GM10248 (cell line): ENCODE measurements around the gene DENND1C.

Experiments used
- CTCF ChIA-PET: fragments of 300-600 bp; sonication (Branson Sonifier 250); formaldehyde crosslinking; extraction: SDS; loops from one replicate; lab custom pipeline; 2021; ENCODE audit warnings: antibody characterized with exemption; lab: Yijun Ruan, JAX
- POLR2A ChIA-PET: fragments of 350-650 bp; sonication (Branson Sonifier 250); formaldehyde crosslinking; extraction: SDS; loops from one replicate; lab custom pipeline; 2020; ENCODE audit warnings: antibody characterized with exemption; lab: Yijun Ruan, JAX
- DNase-seq: peaks from one replicate; pipeline ENCODE4 v3.0.0; 2012; ENCODE audit errors: extremely low spot score
- TF ChIP-seq, protein P1 (sequence below): IDR thresholded peaks from 2 replicates; pipeline ENCODE4 v1.5.1; 2012; ENCODE audit warnings: mild to moderate bottlenecking, low read depth; ENCODE audit errors: extremely low read depth, missing control alignments, control extremely low read depth

Gene DENND1C

DNA sequence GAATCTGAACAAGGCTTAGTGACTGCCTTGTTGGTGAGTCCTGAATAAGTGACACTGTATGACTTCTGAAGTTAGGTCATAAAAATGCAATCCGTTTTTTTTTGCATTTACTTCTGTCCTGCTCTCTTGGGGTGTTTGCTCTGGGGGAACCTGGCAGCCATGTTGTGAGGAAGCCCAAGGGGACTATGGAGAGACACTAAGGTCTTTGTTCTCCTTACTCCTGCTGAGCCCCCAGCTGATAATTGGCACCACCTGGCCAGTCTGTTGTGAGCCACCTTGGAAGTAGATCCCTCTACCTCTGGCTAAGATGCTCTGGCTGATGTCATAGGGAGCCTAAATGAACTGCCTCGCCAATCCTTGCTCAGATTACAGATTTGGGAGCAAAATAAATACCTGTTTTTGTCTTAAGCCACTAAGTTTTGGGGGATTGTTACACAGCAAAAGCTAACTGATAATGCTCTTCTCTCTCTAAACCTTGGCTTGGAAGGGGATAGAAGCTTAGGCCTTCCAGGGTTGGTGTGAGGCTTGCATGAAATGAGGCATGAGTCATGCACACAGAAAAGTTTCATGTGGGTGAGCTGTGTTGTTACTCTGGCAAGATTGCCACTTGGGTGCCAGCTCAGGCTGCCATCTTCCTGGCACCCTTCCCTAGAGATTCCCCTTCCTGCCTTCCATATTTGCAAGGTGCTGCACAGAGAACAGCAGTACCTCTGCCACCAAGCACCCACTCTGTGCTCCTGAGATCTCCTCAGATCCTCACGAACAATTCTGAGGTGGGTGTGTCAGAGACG, 10.4 kb upstream of the DENND1C start:
- TF ChIP-seq, protein P1, sequence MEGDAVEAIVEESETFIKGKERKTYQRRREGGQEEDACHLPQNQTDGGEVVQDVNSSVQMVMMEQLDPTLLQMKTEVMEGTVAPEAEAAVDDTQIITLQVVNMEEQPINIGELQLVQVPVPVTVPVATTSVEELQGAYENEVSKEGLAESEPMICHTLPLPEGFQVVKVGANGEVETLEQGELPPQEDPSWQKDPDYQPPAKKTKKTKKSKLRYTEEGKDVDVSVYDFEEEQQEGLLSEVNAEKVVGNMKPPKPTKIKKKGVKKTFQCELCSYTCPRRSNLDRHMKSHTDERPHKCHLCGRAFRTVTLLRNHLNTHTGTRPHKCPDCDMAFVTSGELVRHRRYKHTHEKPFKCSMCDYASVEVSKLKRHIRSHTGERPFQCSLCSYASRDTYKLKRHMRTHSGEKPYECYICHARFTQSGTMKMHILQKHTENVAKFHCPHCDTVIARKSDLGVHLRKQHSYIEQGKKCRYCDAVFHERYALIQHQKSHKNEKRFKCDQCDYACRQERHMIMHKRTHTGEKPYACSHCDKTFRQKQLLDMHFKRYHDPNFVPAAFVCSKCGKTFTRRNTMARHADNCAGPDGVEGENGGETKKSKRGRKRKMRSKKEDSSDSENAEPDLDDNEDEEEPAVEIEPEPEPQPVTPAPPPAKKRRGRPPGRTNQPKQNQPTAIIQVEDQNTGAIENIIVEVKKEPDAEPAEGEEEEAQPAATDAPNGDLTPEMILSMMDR, result no peak
- no peak for DNase-seq
- CTCF ChIA-PET, result interaction anchor here (0.7 to 4.4 kb wide), 6 partner anchors 10 to 372 kb away, joined by 3 to 30 read pairs (median 4); partner anchors contain the start of gene DENND1C
- POLR2A ChIA-PET, result interaction anchor here (0.6 kb wide), 1 partner anchor 288 kb away, joined by 3 read pairs; no protein-coding TSS in a partner anchor

DNA sequence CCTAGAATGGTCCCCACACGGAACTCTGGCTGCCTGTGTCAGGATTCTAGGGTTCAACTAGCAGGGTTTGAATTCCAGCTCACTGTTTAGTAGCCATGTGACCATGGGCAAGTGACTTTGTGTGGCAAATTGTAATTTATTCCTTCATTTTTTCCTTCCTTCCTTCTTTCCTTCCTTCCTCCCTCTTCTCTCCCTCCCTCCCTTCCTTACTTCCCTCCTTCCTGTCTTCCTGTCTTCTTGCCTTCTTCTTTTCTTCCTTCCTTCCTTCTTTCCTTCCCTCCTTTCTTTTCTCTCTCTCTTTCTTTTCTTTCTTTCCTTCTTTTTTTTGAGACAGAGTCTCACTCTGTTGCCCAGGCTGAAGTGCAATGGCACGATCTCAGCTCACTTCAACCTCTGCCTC, 8.5 kb upstream of the DENND1C start:
- ChIA-PET CTCF (interaction anchor here (0.9 to 4.4 kb wide), 8 partner anchors 8 to 373 kb away, joined by 3 to 30 read pairs (median 4); partner anchors contain the start of genes DENND1C and SLC25A23), POLR2A (no interaction called here)
- DNase-seq, result no peak
- TF ChIP-seq, protein P1, result no peak

DNA sequence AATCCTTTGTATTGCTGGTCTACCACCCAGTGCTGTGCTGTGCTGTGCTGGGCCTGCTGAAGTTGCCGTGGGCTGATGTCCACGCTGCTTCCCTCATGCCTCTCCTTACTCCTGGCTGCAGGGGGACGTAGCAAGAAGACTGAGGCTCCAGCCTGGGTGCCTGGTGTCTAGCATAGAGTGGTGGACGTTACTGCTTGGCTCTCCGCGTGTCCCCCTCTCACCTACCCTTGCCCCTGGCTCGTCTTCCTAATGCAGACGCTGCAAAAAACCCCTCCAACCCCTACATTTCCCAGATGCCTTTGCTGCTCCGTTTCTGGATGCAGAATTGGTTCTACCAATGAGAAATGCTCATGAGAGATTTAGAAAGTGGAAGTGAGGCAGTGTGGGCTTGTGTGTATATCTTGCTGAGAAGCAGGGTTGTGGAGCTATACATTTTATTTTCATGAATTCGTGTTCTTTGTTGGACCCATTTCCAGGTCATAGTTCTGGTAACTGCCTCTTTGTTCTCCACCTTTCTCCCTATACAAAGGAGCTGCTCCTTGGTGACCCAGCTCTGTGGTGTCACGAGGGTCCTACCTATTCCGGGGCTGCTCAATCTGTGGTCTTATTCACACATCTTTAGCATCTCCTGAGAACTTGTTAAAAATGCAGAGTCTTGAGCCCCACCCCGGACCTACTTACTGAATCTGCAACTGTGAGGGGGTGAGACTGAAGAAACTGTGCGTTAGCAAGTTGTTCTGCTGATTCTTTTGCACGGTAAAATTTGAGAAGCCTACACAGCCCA, 7.9 kb upstream of the DENND1C start:
- POLR2A ChIA-PET, result no interaction called here
- TF ChIP-seq, protein P1, result no peak

DNA sequence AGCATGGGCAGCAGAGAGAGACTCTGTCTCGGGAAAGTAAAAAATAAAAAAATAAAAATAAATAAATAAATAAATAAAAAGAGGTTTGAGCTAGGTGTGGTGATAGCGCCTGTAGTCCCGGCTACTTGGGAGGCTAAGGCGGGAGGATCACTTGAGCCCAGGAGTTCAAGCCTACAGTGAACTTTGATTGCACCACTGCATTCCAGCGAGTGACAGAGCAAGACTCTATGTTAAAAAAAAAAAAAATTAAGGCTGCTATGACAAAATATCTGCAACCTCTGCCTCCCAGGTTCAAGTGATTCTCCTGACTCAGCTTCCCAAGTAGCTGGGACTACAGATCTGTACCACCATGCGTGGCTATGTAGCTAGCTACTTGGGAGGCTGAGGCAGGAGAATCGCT, 3.2 kb upstream of the DENND1C start:
- CTCF ChIA-PET, result interaction anchor here (1.2 kb wide), 1 partner anchor 18 kb away, joined by 3 read pairs; no protein-coding TSS in a partner anchor
- TF ChIP-seq, protein P1, result no peak
- DNase-seq, result no peak
- POLR2A ChIA-PET, result no interaction called here

More for the DNA sequence above, 7.9 kb upstream of the DENND1C start:
- peak; percentile 79 for DNase-seq
- CTCF ChIA-PET, result interaction anchor here (0.9 to 4.4 kb wide), 8 partner anchors 7 to 374 kb away, joined by 3 to 30 read pairs (median 4); partner anchors contain the start of genes DENND1C and SLC25A23

DNA sequence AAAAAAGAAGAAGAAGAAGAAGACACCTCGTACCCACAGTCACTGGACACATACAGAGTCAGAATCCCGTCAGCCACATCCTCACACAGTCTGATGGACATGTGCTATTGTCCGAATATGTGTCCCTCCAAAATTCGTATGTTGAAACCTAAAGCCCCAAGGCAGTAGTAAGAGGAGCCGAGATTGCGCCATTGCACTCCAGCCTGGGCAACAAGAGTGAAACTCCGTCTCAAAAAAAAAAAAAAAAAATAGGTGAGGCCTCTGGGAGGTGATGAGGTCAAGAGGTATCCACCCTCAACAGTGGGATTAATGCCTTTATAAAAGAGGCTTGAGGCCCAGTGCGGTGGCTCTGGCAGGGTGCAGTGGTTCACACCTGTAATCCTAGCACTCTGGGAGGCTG, 2.6 kb upstream of the DENND1C start:
- TF ChIP-seq, protein P1, result no peak
- no peak for DNase-seq
- CTCF ChIA-PET, result interaction anchor here (1.2 to 4.7 kb wide), 2 partner anchors 15 to 17 kb away, joined by 3 to 33 read pairs; no protein-coding TSS in a partner anchor
- POLR2A ChIA-PET, result no interaction called here

DNA sequence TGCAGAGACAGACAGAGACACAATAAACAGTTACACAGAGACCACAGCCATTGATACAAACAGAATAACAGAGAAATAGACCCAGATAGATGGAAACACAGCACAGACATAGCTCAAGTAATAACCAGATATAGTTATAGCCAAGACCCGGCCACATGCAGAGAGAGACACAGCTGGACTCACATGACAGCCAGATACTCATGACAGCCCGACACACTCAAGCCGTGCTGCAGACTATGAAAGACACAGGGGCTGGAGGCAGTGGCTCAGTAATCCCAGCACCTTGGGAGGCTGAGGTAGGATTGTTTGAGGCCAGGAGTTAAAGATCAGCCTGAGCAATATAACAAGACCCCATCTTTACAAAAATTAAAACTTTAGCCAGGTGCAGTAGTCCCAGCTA, 1.6 kb upstream of the DENND1C start:
- TF ChIP-seq, protein P1, result no peak
- ChIA-PET POLR2A (no interaction called here), CTCF (interaction anchor here (1.2 to 4.7 kb wide), 3 partner anchors 8 to 299 kb away, joined by 3 to 33 read pairs (median 30); no protein-coding TSS in a partner anchor)
- DNase-seq, result no peak
